Prostate gland (tissue), 2 donors: ENCODE data around the gene HECW1.

Experiments used
- CTCF ChIP-seq, 4 experiments: fragments of 200-600 bp in 2 of 4; fragments of 450-650 bp in 2 of 4; sonication (generic) in 2 of 4; IDR thresholded peaks; 1 replicate in 3 of 4; 2 replicates in 1 of 4; pipeline ENCODE4 v1.5.1; 2016 to 2019; ENCODE audit warnings: antibody characterized with exemption in 4 of 4, mild to moderate bottlenecking in 2 of 4, moderate library complexity in 2 of 4
- POLR2A ChIP-seq: fragments of 450-650 bp; IDR thresholded peaks from one replicate; pipeline ENCODE4 v1.6.1; 2016; ENCODE audit warnings: antibody characterized with exemption, mild to moderate bottlenecking
- POLR2AphosphoS5 ChIP-seq: sonication (generic); formaldehyde crosslinking; IDR thresholded peaks from one replicate; pipeline ENCODE4 v1.6.1; 2017; ENCODE audit warnings: antibody characterized with exemption

GRCh38 chr7:43220250-43220649 lies 107.8 kb downstream of the HECW1 start:
- TF ChIP-seq CTCF (IDR thresholded peaks at IDR 0.05) (no peak), POLR2AphosphoS5 (no peak), POLR2A (no peak)
